RPMI8226 (cell line): ENCODE results near the gene RAMAC.
"Not testable (repeated sequence)": the region's sequence is repeated elsewhere in the genome, so short reads cannot be mapped to it uniquely, and the experiment has no call there.

Experiments
- DNase-seq: peaks from one replicate; pipeline ENCODE4 v3.0.0-alpha.2; 2015

Gene RAMAC

DNA sequence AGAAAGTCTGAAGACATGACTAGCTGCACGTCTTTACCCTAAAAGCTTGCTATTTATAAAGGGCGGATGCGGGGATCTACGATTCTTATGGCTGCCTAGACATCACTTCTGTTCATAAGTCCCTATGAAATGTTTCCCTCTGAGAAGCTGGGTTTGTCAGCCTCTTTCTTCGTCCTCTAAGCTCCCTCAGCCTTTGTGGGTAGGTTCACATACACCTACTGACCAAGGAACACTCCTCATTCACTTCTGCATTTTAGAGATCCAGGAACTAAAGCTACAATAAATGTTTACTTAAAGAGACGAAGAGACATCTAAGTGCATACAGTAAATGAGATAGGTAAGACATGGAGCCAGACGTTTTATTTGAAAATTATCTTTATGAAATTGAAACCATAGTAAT lies 16.7 kb upstream of the RAMAC start:
- no peak for DNase-seq

DNA sequence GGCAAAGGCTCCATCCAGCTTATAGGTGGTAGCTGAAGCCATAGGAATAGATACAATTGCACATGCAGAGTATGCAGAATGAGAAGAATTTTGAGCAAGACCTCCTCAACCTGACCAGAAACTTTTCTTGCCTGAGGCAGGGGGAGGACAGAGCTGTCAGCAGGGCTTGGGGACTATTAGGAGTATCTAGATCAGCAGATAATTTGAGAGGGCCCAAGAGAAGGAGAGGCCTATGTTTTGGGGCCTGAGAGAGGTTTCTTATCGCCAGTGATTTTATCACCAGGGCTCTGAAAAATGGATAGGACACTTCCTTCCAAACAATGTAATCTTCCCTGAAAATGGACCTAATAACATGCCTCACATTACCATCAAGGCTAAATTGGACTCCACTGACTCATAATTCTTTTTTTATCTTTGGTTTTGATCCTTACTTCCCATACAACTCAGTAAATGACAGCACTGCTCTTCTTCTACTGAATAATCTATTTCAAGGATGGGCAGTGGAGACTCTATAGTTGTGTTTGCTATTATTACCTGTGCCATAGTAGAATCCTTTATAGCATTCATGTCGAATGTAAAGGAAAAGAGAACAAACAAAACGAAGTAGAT lies 15.8 kb upstream of the RAMAC start:
- no peak for DNase-seq

GRCh38 chr15:82970696-82971095 lies 15.3 kb upstream of the RAMAC start:
- no peak for DNase-seq

GRCh38 chr15:82971218-82971984 lies 14.6 kb upstream of the RAMAC start:
- no peak for DNase-seq

GRCh38 chr15:82972990-82973389 lies 13.0 kb upstream of the RAMAC start:
- peak; percentile 65 for DNase-seq

GRCh38 chr15:82977076-82977475 lies 8.9 kb upstream of the RAMAC start:
- DNase-seq: no peak

- no peak for DNase-seq
These were observed 7.6 kb upstream of the RAMAC start for GRCh38 chr15:82978438-82978837.

DNA sequence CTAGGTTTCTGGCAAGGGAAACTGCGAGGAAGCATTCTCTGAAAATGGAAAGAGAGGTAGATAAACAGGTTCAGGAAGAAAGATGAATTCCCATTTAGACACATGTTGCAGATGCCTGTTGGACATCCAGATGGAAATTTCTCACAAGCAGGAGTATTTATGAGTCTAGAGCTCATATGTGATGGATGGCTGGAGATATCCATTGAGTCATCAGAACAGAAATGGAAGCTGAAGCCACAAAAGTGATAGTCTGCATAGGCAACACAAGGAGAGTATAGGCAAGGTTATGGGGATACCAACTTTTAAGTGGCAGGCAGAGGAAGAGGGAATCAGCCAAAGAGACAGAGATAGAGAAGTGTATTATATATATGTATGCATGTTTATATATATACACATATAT lies 6.3 kb upstream of the RAMAC start:
- DNase-seq: no peak

DNA sequence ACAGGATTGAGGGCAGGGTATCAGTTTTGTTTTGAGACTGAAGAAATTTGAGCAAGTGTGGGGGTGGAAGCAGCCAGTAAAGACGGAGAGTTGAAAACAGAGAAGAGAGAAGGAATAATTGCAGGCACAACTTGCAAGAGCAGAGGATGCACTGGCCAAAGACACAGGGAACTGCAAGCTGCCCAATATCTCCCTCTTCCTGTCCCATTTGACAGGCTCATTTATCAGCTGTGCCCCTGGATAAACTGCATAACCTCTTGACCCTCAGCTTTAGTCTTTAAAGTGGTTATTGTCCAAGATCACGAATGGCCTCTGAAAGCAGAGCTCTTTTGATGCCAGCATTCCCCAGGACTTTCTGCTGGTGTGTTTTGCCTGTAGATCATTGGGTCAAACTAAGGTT lies 5.0 kb upstream of the RAMAC start:
- DNase-seq: no peak

GRCh38 chr15:82986442-82986780 lies 401 bp downstream of the RAMAC start:
- DNase-seq: peak; percentile 14

GRCh38 chr15:82992436-82992998 lies 6.5 kb downstream of the RAMAC start:
- DNase-seq: no peak

GRCh38 chr15:82993144-82993543 lies 7.1 kb downstream of the RAMAC start:
- no peak for DNase-seq

DNA sequence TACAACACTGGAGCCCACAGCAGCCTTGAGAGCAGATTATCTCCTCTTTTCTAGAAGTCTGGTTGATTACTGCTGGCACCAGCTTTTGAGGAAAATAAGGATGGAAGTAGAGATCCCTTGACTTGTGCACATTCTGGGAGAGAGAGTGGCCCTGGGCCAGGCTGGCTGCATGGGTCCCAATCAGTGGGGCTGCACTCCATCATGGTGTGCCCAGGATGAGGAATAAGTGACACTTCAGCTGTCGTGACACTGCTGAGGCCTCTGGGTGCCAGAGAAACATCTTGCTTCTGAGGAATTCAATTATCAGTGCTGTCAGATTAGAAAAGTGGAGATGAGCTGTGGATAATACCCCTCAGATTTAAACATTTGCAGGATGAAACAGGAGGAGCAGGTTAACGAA lies 9.1 kb downstream of the RAMAC start:
- DNase-seq: no peak

DNA sequence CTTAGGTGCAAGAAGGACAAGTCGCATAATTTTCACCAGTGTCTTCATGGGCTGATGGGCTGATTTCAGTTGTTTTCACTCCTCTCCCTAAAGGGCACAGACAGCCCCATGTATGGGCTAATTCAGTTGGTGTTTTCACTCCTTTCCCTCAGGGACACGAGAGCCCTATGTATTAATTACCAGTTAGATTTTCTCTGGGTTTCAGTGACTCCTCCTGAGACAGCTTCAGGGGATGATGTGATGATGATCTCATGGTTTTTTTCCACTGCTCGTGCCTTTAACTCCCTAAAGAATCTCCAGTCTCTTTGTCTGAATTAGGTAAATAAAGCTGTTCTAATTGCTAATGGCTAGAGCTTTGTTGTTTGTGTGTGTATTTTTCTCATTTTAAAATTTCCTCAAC lies 9.9 kb downstream of the RAMAC start:
- no peak for DNase-seq

DNA sequence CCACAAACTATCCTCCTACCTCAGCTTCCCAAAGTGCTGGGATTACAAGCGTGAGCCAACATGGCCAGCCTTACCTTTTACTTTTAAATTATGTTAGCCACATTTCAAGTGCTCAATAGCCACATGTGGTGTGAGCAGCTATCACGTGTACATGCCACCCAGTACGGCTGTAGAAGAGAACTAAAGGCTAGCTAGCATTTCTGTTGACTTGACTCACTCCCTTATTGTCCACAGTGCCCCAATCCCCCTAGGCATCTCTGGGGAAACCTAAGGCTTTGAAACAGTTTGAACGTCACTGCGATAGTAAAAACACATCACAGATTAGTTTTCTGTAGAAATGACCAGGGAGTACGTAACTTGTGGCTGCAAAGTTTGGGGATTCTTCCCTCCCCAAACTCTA lies 13.4 kb downstream of the RAMAC start:
- DNase-seq: no peak

GRCh38 chr15:82999905-83000671 lies 14.1 kb downstream of the RAMAC start:
- DNase-seq: peak; percentile 59

DNA sequence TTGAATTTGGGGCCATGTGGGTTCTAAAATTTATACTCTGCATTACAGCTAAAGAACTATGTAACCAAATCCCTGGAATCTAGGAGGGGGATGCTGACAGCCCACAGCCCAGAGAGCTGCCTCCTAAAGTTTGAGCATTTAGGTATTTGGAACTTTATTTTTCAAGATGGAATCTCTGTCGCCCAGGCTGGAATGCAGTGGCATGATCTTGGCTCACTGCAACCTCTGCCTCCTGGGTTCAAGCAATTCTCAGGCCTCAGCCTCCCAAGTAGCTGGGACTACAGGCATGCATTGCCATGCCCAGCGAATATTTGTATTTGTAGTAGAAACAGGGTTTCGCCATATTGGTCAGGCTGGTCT lies 14.6 kb downstream of the RAMAC start:
- not testable (repeated sequence) for DNase-seq

DNA sequence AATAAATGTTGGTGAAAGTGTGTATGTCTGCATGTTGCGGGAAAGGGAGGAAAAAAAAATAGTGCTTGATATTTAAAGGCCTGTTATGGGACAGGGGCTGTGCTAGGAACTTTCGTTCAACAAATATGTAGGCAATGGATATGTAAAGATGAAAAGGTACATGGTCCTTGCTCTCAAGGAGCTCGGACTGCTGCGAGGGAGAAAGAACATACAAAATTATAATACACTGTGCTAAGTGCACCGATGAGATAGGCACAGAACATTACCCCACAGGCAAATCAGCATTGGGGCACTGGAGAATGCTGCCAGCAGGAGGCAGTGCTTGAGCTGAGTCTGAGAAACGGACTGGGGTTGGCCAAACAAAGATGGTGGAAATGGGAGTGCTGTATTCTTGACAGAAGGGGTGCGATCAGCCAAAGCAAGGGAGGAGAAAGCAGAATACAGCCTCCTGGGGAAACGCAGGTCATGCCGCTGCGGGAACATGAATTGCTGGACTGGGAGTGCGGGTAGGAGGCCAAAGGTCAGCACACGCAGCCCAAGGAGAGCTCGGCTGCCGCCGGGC lies 24.8 kb downstream of the RAMAC start:
- DNase-seq: peak; percentile 72

GRCh38 chr15:83011271-83012075 lies 25.5 kb downstream of the RAMAC start, which contains the start of gene C15orf40:
Gene C15orf40, minus strand, starts transcription at chr15:83011639. Its CDS starts 32 bp downstream, at chr15:83011607.
- DNase-seq: peak; percentile 91

GRCh38 chr15:83012076-83012426 lies 26.0 kb downstream of the RAMAC start:
- no peak for DNase-seq

DNA sequence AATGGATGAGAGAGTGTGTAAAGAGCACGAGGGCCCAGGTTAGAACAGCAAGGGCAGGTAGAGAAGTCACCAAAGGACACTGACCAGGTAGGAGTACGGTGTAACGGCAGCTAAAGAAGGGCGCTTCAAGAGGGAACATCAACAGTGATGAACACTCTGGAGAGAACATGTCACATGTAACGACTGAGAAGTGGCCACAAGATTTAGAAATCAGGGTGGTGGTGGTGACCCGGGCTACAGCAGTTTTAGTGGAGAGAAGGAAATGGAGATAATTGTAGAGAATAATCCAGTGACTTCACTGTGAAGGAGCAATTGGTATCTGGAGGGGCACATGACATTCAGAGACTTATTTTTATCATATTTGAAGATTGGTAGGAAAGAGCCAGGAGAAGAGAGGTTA lies 26.6 kb downstream of the RAMAC start:
- DNase-seq: no peak

DNA sequence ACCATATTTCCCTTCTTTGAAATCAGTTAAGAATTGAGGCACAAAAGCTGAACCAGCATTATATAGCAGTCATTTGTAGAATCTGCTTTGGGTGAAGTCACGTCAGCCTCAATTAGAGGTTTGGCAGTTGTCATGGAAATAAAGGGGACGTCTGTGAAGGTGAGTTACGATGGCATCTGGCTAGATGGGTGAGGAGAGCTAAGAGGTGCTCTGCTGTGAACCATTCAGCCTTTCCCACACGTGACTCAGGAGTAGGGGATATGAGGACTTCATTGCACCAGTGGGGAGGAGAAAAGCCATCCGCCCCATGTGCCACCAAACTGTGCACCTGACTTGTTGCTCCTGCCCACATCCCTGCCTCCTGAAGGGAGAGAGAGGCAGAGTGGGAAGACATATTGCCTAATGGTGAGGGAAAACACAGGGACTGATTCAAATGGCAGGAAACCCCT lies 28.2 kb downstream of the RAMAC start:
- DNase-seq: no peak

DNA sequence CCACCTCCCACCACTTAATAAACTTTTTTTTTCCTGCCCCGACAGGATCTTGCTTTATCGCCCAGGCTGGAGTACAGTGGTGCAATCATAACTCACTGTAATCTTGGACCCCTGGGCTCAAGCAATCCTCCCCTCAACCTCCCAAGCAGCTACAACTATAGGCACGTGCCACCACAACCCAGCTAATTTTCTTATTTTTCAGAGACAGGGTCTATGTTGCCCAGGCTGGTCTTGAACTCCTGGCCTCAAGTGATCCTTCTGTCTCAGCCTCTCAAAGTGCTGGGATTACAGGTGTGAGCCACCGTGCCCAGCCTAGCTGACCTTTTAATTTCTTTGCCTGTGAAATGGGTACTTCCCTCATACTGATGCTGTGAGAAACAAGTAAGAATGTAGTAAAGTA lies 29.4 kb downstream of the RAMAC start:
- no peak for DNase-seq
